Measurements from ENCODE around the gene PDCD6IP.
"Not testable (repeated sequence)": the region's sequence is repeated elsewhere in the genome, so short reads cannot be mapped to it uniquely, and the experiment has no call there.

The PDCD6IP gene

DNA sequence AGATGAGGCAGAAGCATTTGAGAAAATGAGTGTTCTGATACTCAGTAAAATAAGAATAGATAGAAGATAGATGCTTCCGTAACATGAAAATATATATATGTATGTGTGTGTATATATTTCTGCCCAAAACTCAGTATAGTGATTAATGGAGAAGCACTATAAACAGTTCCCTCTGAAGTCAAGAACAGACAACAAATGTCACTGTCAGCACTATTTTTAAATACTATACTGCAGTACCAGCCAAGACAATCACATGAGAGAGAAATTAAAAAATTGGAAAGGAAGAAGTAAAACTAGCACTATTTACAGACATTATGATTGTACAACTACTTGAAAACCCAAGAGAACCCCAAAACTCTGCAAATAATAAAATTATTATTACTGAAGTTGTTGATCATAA, 59.3 kb downstream of the PDCD6IP start:
- not testable (repeated sequence) for DNase-seq

DNA sequence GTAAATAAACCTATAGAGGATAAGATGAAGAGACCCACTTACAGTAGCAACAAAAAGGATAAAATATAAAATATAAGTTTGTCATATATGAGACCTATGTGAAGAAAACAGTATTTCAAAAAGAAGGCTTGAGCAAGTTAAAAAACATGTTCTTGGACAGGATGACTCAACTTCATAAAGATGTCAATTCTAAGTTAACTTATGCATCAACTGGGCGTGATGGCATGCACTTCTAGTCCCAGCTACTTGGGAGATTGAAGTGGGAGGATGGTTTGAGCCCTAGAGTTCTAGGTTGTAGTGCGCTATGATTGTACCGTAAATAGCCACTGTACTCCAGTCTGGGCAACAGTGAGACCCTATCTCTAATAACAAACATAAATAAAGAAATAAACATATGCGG, 59.7 kb downstream of the PDCD6IP start:
- DNase-seq = no peak

DNA sequence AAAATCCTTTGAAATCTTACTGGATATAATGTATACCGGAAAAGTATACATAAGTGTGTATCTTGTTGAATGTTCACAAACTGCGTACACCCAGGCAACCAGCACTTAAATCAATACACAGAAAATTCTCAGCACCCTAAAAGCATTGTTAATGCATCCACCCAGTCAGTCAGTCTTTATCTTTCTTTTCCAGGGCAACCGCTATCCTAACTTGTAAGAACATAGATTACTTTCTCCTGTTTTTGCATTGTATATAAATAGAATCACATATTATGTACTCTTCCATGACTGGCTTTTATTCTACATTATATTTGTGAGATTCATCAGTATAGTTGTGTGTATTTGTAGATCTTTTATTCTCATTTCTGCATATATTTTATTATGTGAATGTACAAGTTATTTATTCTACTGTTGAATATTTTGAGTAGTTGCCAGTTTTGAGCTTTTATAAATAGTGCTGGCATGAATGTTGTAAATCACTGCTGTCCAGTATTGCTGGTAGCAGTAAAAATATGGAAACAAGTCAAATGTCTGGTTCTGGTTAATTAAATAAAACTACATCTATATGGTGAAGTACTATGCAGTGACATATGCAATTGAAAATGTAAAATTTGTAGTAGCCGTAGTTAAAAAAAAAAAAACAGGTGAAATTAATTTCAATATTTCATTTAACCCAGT, 62.1 kb downstream of the PDCD6IP start:
- no peak for DNase-seq

DNA sequence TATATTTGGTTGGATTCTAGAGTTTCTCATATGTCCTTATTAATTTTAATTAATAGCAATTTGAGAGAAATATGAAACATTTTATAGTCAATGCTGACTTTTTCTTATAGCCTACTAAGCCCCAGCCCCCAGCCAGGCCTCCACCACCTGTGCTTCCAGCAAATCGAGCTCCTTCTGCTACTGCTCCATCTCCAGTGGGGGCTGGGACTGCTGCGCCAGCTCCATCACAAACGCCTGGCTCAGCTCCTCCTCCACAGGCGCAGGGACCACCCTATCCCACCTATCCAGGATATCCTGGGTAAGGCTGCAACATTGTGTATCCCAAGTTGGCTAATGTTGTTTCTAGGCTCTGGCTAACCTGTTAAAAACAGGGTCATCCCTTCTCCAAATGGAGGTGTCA, 66.7 kb downstream of the PDCD6IP start:
- no peak for DNase-seq

DNA sequence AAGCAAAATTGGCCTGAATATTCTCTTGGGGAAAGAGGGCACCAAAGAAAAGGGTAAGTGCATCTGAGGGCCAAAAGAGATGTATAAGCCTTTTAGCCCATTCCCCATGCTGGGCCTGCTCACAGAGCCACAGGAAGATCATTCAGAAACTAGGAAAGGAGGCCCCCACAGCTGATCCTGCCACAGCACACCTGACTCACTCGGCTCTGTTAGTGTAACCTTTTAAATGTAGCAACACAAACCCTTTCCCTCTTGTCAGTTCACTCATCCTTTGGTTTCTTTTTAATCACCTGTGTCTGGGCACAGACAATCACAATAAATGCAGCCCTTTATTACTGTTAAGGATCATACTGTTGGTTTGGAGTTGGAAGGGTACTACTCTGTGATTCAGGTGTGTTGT, 69.9 kb downstream of the PDCD6IP start:
- no peak for DNase-seq

DNA sequence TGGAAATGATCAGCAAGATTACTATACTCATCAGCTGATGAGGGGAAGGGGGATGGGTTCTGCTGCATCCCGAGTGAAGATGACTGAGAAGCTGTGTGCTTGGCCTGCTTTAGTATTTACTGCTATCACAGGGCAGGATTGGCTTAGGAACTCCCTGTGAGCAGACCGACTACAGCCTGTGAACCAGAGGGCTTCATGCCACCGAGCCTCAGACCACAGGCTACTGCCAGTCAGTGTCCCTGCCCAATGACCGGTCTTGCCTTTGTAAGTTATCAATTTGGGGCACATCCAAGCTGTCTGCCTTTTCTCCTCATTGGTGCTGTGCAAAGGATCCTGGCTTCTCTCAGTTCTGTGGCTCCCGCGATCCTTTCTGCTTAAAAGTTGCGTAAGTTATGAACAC, 71.5 kb downstream of the PDCD6IP start:
- DNase-seq = no peak

DNA sequence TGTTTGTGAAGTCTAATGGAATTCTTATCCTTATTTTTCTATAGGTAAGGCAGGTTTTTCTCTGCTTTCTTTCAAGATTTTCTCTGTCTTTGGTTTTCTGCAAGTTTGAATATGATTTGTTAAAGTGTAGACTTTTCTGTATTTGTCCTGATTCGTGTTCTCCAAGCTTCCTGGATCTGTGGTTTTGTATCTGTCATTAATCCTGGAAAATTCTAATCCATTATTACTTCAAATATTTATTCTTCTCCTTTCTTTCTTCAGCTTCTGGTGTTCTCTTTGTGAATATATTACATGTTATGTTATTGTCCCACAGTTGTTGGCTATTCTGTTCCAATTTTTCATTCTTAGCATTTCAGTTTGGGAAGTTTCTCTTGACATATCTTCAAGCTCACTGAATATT, 76.4 kb downstream of the PDCD6IP start:
- no peak for DNase-seq

DNA sequence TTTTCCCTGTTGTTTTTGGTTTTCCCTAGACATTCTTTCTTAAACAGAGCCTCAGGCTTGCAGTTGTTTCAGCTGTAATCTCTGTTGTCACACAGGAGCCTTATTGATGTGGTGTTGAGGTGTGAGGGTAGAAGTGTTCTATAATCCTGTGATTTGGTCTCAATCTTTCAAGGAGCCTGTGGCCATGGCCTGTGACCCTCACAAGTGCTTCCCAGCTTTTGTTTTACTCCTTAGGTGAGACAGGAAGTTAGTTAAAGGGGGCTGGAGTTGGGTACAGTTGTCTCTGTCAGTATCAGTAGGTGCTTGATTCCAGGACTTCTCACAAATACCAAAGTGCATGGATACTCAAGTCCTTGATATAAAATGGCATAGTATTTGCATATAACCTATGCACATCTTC, 77.2 kb downstream of the PDCD6IP start:
- no peak for DNase-seq

DNA sequence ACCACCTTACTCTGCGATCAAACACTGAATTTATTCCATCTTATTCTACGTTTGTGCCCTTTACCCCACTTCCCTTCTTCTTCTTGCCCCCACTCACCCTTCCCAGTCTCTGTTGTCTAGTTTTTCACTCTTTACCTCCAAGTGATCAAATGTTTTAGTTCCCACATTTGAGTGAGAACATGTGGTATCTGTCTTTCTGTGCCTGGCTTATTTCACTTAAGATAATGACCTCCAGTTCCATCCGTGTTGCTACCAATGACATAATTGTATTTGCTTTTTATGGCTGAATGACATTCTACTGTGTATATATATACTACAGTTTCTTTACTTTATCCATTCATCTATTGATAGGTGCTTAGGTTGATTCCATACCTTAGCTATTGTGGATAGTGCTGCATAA, 78.8 kb downstream of the PDCD6IP start:
- DNase-seq = no peak

DNA sequence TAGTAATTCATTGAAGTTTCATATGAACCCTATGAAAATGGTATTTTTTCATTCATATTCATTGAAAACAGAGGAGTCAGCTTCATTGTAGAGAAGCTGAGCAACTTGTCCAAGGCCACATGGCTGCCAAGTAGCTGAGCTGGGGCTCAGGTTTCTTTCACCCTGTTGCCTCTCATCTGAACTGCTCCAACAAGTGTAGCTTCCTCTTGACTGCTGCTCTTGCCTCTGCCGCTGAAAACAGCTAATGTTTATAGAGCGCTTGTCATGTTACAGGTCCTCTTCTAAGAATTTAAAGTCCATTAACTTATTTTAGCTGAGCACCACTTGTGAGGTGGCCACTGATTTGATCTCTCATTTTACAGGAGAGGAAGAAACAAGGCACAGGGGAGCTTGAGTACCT, 81.1 kb downstream of the PDCD6IP start:
- no peak for DNase-seq

DNA sequence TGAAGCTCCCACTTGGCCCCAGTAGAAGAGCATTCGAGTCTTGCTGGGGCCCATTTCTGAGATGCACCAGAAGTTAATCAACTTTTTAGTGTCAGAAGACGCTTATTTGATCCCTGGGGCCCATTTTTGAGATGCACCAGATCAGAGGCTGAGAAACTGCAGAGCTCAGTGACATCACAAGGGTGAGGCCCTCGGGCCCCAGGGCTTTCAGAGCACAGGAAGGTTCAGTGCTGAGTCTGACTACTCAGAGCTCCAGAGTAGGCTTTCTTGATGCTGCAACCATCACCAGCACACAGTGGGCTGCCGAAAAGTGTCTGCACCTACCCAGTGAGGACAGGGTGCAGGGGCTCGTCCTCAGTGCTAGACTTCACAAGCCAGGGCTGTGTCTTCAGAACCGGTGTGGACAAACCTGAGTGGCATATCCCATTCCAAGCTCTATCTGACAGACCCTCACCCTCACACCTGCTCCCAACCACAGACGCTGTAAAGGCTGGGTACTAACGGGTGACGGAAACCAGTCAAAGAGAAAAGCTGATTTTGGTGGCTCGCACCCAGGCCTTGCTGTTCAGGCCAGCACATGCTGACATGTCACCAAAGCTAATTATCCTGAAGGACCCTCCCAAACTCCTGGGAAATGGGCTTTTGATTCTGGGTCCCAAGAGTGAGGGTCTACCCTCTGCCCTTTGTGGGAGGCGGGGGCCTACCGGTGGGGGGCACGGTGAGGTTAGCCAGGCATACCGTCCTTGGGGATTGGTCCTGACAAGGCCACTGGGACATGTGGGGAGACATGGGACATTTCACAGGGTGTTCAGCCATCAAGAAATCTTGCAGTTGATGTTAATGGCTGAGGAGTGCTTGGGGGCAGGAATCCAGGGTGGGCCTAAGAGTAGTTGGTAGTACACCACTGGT, 83.0 kb downstream of the PDCD6IP start:
- no peak for DNase-seq

DNA sequence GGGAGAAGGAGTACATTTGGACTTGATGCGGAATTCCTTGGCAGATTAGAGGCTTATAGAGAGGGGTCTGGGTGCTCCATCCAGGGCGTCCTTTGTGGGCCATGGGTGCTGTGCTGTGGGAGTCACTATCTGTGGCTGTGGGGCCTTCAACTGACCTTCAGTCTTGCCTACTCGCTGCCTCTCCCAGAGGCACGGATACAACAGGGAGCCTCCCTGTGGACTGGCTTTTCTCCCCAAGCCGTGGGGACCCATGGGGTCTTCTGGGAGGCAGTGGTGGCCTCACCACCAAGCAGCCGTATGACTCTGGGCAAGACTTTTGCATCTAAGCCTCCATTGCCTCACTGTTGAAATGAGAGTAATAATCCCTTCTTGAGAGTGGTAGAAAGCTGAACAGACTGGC, 83.9 kb downstream of the PDCD6IP start:
- no peak for DNase-seq

DNA sequence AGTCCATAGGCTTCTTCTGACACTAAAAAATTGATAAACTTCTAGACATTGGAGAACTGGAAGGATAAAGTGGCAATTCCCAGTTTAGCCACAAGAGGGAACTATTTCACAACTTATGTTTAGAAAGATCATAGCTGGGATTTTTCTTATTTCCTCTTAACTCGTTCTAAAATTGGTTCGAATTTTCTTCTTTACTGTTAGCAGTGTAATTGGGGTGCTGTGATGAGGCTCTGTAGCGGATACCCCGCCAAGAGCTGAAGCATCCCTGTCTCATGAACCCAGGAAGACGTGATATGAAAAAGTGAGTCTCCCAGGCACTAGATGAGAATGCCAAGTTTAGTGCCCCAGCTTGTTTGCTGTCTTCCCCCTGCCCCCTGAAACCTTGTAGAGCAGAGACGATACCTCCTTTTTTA, 85.1 kb downstream of the PDCD6IP start:
- DNase-seq = peak; percentile 45

DNA sequence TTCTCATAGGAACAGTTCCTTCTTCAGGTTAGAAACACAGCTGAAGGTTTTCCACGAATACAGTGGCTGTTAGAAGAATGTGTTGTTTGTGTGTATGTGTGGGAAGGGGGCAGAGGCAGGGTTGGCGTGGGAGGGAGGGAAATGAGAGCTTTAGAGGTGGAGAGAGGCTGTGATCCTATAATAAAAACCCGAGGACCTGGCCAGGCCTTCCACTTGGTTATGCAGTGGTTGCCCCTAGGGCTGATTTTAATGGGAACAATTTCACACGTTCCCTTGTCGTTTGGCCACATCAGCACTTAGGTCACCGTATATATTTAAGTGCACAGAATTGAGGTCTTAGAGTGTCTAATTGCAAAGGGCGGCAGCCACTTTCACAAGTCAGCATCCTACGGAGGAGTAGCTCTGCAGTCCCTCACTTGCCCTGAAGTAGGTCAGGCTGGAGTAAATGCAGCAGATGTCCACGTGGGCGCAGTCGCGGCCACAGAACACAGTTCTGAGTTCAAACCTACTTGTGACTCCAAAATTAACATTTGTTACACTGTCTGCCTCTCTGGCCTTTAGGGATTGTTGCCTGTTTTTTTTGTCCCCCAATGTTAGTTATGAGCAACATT, 85.6 kb downstream of the PDCD6IP start:
- DNase-seq = no peak

DNA sequence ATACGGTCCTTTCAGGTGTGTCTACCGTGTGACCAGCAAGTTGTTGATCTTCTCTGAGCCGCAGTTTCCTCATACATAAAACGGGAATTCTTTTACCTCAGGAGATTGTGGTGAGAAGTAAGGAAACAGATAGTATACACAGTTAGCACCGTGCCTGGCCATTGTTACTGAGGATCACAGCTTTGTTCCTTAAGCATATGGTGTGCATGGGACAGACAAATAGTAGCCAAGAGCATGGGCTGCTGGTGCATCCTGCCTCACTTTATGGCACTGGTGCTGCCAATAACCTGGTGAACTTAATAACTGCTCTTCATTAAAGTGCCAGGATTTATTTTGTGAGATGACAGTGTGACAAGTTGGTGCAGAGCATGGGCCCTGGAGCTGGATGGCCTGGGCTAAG, 86.3 kb downstream of the PDCD6IP start:
- DNase-seq = no peak

DNA sequence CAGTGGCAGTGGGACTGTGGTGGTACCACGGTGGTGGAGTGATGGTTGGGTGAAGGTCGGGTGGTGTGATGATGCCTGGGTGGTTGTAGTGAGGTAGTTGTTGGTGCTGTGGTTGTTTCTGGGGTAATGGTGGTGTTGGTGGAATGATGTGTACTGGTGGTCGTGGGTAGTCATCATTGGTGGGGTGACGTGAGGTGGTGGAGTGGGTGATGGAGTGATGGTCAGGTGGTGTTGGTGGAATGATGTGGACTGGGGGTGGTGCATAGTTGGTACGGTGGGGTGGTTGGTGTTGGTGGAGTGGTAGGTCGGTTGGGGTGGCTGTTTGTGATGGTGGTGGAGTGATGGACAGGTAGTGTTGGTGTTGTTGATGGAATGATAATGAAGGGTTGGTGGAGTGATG, 87.1 kb downstream of the PDCD6IP start:
- no peak for DNase-seq

DNA sequence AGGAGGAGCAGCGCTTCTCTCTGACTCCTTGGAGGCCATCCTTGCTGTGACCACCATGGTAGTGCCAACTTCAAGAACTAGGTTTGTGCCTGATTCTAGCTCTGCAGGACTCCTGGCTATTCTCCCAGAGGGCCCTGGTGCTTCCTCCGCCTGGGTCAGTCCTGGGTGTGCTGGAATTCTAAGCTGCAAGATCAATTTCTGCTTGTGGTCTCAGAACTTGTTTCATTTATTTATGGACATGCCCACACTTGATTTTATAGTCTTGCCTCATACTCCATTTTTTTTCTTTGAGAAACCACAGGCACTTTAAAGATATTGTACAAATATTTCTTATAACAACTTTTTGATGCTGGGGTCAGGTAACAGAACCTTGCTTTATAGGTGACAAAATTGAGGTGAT, 87.6 kb downstream of the PDCD6IP start:
- no peak for DNase-seq

DNA sequence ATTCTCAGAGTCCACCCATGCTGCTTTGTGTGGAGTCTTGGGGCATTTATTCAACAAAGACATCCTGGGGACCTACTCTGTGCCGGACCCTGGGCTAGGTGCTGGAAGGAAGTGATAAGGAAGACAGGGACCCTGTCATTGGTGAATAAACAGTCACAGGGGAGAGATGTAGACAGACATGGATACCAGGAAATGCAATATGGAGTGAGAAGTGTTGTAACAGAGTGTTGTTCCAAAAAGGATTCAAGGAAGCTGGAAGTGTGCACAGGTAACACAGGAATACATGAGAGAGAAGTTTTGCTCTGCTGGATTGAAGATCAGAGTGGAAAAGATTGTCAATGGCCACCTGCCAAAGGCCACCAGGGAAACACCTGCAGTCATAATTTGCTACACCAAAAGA, 89.0 kb downstream of the PDCD6IP start:
- no peak for DNase-seq

DNA sequence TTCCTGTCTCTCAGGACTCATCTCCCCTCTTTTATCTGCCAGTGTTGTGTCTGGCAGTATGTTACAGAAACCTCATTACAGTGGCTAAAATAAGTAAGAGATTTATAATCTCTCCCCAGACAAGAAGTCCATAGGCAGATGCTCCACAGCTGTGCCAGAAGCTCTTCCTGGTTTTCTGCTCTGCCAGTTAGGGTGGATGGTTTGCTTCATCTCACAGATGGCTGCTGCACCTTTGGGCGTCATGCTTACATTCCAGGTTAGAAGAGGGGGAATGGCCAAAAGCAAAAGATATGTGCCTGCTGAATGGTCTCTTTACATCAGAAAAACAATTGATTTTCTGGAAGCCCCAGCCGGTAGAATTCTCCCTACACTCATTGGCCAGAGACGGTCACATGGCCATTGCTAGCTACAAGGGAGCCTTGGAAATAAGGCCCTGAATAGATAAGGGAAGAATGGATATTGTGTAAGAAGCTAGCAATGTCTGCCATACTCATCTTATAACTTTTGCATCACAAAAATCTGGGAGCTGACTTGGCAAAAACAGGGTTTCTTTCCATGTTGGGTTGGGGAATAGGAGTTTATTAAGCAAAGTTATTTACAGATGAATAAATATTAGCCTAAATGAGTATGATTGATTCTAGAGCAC, 91.1 kb downstream of the PDCD6IP start:
- DNase-seq = no peak

DNA sequence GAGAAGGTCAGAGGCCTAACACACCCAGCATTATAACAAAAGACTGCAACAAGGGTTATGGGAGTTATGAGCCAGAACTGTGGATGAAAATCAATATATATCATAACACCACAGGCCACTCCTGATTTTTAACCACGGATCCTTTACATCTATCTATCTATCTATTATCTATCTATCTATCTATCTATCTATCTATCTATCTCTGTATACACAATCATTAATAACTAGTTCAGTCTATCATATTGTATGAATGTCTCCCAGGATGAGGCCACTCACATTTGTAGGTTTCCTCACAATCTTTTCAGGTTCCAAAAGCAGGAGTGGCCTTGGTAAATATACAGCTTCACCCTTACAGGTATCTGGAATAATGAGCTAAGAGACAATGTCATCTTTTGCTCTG, 94.2 kb downstream of the PDCD6IP start:
- DNase-seq = no peak

DNA sequence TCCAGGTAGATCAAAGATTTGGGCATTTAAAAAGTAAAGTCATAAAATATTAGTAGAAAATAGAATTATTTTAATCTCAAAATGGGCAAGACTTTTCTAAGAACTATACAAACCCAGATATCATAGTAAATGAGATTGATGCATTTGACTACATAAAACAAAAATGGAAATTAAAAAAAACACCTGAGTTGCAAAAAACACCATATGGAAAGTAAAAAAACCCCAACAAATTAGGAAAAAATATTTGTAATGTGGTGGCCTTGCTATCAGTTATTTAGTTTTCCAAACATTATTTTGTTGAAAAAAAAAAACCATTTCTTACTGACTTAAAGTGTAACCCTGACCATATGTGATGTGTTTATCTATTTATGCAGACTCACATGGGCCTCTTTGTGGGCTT, 97.2 kb downstream of the PDCD6IP start:
- no peak for DNase-seq

DNA sequence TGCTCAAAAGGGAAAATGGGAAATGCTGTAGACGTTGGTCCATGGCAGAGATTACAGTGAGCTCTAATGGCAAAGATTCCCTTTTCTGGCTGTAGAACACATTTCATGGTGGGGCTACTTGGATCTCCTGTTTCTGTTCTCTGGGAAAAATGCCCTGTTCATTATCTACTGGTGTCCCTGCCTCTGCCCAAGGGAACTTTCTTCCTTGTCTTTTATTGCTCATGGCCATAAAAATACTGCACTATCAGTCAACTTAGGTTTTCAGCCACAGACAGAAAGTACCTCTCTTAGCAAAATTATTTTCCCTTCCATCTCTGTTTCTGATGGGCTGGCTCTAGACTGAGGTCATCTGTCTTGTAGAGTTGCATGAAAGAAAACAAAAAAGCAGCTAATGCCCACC, 98.9 kb downstream of the PDCD6IP start:
- no peak for DNase-seq

DNA sequence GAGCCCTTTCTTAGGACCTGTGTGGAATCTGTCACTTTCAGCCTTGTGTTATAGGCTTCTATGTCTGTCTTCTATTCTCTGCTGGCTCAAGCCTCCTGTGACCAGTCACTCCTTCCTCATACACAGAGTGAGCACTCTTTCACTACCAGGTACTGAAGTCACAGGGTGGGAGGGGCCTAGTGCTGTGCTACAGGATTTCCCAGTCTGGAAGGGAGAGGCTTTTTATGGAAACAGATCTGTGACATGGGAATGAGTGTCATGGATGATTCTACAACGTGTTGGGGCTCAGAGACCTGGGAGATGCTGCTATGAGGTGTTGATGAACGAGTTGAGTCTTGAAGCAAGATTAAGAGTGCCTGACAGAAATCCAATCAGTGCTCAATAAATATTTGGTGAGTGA, 100.5 kb downstream of the PDCD6IP start:
- DNase-seq = no peak

DNA sequence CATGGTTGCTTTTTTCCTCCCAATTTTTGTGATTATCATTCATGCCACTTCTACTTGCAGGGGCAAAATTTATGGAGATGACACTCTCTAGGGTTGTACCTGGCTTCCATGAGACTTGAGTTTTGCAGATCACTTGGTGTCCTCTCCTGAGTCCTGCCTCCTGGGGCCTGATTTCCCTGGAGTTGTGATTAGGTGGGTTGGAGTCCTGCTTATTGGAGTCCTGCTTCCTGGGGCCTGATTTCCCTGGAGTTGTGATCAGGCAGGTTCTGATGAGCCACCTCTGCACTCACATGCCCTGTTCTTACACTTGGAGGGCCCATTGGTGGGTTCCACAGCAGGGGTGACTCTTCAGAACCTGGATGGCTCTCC, 102.0 kb downstream of the PDCD6IP start:
- no peak for DNase-seq

All from CD4-positive, alpha-beta T cell treated with Interleukin-4 for 4 hours (primary cell).